ENCODE data around the gene MFSD2A. TPM values are rescaled to one million over a fixed set of nuclear protein-coding genes. Genes with fewer than 3 reads are reported as not detected.
"Not testable (repeated sequence)": the region's sequence is repeated elsewhere in the genome, so short reads cannot be mapped to it uniquely, and the experiment has no call there.

Gene MFSD2A
- total RNA-seq, 1 donor from 2014 or later: 4.6 TPM

- Histone ChIP-seq H3K27me3 (ENCODE audit: control insufficient read depth, insufficient read depth, low read length) (no peaks in the 10 kb centered on the region), H3K4me3 (ENCODE audit: low read depth, low read length) (no peak overlapping the region), H3K36me3 (ENCODE audit: control insufficient read depth, insufficient read depth, low read length) (no peaks in the 10 kb centered on the region)
- TF ChIP-seq, protein P1, sequence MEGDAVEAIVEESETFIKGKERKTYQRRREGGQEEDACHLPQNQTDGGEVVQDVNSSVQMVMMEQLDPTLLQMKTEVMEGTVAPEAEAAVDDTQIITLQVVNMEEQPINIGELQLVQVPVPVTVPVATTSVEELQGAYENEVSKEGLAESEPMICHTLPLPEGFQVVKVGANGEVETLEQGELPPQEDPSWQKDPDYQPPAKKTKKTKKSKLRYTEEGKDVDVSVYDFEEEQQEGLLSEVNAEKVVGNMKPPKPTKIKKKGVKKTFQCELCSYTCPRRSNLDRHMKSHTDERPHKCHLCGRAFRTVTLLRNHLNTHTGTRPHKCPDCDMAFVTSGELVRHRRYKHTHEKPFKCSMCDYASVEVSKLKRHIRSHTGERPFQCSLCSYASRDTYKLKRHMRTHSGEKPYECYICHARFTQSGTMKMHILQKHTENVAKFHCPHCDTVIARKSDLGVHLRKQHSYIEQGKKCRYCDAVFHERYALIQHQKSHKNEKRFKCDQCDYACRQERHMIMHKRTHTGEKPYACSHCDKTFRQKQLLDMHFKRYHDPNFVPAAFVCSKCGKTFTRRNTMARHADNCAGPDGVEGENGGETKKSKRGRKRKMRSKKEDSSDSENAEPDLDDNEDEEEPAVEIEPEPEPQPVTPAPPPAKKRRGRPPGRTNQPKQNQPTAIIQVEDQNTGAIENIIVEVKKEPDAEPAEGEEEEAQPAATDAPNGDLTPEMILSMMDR (IDR thresholded peaks at IDR 0.05; ENCODE audit: insufficient read depth, low read length, poor library complexity, severe bottlenecking): no peak
- no peak for DNase-seq (ENCODE audit: low read depth)
Observed at GRCh38 chr1:39976732-39977131, 21.8 kb downstream of the MFSD2A start.

DNA sequence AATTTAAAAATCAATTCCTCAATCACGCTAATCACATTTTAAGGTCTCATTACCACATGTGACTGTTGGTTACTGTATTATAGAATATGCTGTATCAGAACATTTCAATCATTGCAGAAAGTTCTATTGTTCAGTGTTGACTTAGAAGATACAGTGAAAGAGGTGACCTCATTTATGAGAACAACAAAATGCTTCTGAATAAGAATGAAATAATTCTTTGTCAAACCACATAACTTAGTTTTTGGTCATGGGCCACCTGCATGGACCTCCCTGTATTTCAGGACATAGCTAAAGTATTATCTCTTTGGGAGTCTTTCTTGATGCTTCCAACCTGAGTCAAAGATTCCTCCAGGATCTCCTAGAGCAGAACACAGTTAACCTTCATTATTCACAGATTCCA lies 22.3 kb downstream of the MFSD2A start:
- DNase-seq (ENCODE audit: low read depth): no peak

DNA sequence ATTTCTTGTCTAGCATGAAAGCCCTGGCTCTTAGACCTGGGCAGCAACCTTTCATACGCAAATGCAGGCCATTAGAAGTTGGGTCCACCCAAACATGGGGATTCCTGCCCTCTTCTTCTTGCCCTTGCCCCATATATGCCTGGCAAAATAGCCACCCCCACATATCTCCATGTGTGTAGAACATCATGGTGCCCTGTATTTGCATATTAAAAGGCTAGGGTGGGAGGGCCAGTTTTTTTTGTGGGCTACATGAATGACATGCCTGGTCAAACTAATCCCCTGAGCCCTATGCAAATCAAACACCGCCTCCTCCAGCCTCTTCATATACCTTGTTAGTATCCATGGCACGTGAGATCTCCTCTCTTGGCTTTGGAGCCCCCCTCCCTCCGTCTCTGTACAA lies 24.7 kb downstream of the MFSD2A start:
- DNase-seq (ENCODE audit: low read depth): no peak
- no peaks in the 10 kb centered on the region for H3K27me3 ChIP-seq (ENCODE audit: control insufficient read depth, insufficient read depth, low read length)
- H3K4me3 ChIP-seq (ENCODE audit: low read depth, low read length): no peak overlapping the region
- TF ChIP-seq, protein P1 (IDR thresholded peaks at IDR 0.05; ENCODE audit: insufficient read depth, low read length, poor library complexity, severe bottlenecking): no peak
- no peaks in the 10 kb centered on the region for H3K36me3 ChIP-seq (ENCODE audit: control insufficient read depth, insufficient read depth, low read length)

More for the DNA sequence above, 22.3 kb downstream of the MFSD2A start:
- Histone ChIP-seq H3K4me3 (ENCODE audit: low read depth, low read length) (no peak overlapping the region), H3K36me3 (ENCODE audit: control insufficient read depth, insufficient read depth, low read length) (no peaks in the 10 kb centered on the region), H3K27me3 (ENCODE audit: control insufficient read depth, insufficient read depth, low read length) (no peaks in the 10 kb centered on the region)
- TF ChIP-seq, protein P1 (IDR thresholded peaks at IDR 0.05; ENCODE audit: insufficient read depth, low read length, poor library complexity, severe bottlenecking): no peak

- no peaks in the 10 kb centered on the region for H3K36me3 ChIP-seq (ENCODE audit: control insufficient read depth, insufficient read depth, low read length)
- no peaks in the 10 kb centered on the region for H3K27me3 ChIP-seq (ENCODE audit: control insufficient read depth, insufficient read depth, low read length)
- no peak overlapping the region for H3K4me3 ChIP-seq (ENCODE audit: low read depth, low read length)
- TF ChIP-seq, protein P1 (IDR thresholded peaks at IDR 0.05; ENCODE audit: insufficient read depth, low read length, poor library complexity, severe bottlenecking): no peak
- no peak for DNase-seq (ENCODE audit: low read depth)
Observed at GRCh38 chr1:39980555-39981313, 25.8 kb downstream of the MFSD2A start.

DNA sequence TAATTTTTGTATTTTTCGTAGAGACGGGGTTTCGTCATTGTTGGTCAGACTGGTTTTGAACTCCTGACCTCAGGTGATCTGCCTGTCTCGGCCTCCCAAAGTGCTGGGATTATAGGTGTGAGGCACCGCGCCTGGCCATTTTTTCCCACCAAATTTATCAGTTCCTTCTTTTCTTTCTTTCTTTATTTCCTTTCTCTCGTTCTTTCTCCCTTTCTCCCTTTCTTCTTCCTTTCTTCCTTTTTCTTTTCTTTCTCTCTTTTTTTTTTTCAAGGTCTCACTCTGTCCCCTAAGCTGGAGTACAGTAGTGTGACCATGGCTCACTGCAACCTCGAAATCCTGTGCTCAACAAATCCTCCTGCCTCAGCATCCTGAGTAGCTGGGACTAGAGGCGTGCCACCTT lies 26.4 kb downstream of the MFSD2A start:
- TF ChIP-seq, protein P1 (IDR thresholded peaks at IDR 0.05; ENCODE audit: insufficient read depth, low read length, poor library complexity, severe bottlenecking): no peak
- no peaks in the 10 kb centered on the region for H3K27me3 ChIP-seq (ENCODE audit: control insufficient read depth, insufficient read depth, low read length)
- no peak for DNase-seq (ENCODE audit: low read depth)
- H3K4me3 ChIP-seq (ENCODE audit: low read depth, low read length): no peak overlapping the region
- H3K36me3 ChIP-seq (ENCODE audit: control insufficient read depth, insufficient read depth, low read length): no peaks in the 10 kb centered on the region

DNA sequence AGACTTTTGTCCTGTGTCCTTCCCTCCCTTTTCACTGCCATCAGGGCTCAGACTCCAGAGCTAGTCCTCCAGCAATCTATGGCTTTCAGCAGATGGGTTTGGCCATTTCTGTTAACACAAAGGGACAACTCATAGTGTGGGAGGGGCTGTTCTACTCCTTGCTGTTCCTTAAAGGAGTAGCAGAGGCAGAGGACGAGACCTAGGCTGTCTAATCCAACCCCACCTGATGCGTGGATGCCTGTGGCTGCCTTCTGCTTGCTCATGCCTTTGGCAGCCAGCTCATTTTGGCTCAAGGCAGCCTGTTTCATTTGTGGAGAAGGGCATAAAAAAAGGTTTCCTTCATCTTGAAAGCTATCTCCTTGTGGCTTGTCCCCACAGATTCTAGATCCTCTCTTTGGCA lies 27.0 kb downstream of the MFSD2A start:
- TF ChIP-seq, protein P1 (IDR thresholded peaks at IDR 0.05; ENCODE audit: insufficient read depth, low read length, poor library complexity, severe bottlenecking): no peak
- peak; percentile 86 for DNase-seq (ENCODE audit: low read depth)
- Histone ChIP-seq H3K4me3 (ENCODE audit: low read depth, low read length) (no peak overlapping the region), H3K27me3 (ENCODE audit: control insufficient read depth, insufficient read depth, low read length) (no peaks in the 10 kb centered on the region), H3K36me3 (ENCODE audit: control insufficient read depth, insufficient read depth, low read length) (no peaks in the 10 kb centered on the region)

DNA sequence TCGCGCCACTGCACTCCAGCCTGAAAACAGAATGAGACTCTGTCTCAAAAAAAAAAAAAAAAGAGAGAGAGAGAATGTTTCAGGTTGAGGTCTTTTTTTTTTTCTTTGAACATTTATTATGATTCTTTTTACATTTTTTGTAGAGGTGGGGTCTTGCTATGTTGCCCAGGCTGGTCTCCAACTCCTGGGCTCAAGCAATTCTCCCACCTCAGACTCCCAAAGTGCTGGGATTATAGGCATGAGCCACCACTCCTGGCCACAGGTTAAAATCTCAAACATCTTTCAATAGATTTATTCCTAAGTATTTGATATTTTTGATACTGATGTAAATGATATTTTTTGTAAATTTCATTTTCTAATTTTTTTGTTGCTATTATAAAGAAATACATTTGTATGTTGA lies 29.5 kb downstream of the MFSD2A start:
- H3K4me3 ChIP-seq (ENCODE audit: low read depth, low read length); H3K36me3 ChIP-seq (ENCODE audit: control insufficient read depth, insufficient read depth, low read length); DNase-seq (ENCODE audit: low read depth); H3K27me3 ChIP-seq (ENCODE audit: control insufficient read depth, insufficient read depth, low read length): not testable (repeated sequence)

Measured in kidney epithelial cell (primary cell).